A549 (cell line): Measurements from ENCODE around the gene PAGR1. TPM values are rescaled to one million over a fixed set of nuclear protein-coding genes. Genes with fewer than 3 reads are reported as not detected.
"Not testable (repeated sequence)": the region's sequence is repeated elsewhere in the genome, so short reads cannot be mapped to it uniquely, and the experiment has no call there.

Experiments
- ATAC-seq, 2 experiments: fragments of 200-7000 bp in 1 of 2; fragments of >200 bp in 1 of 2; cut with Nextera tagmentation in 1 of 2; cut with Tn5 transposase in 1 of 2; 3 replicates each; pipeline versions ENCODE4 v1.8.0 to v1.9.1; 2018 to 2020; ENCODE audit warnings: mild to moderate bottlenecking in 1 of 2, moderate library complexity in 1 of 2
- CTCF ChIA-PET: fragments of 300-600 bp; sonication (Branson Sonifier 250); formaldehyde crosslinking; extraction: SDS; loops from one replicate; lab custom pipeline; 2021; ENCODE audit warnings: antibody characterized with exemption, inconsistent platforms; lab: Yijun Ruan, JAX
- POLR2A ChIA-PET: fragments of 350-600 bp; formaldehyde crosslinking; extraction: SDS; loops from one replicate; lab custom pipeline; 2021; ENCODE audit warnings: antibody characterized with exemption, inconsistent platforms; lab: Yijun Ruan, JAX
- DNase-seq, 2 experiments: peaks; one replicate each; pipeline versions ENCODE4 v3.0.0 to v3.0.0-alpha.2; 2011 to 2016; ENCODE audit warnings: low read depth in 1 of 2, low spot score in 1 of 2
- FAIRE-seq: peaks from 2 replicates; lab custom pipeline; 2011; peaks lifted over from hg19 to GRCh38; lab: Jason Lieb, UNC
- H3K27ac ChIP-seq, 2 experiments: fragments of >200 bp; sonication (Bioruptor Twin); formaldehyde crosslinking; 3 replicates each; pipeline ENCODE4 v1.5.1; 2016 to 2017
- H3K4me1 ChIP-seq: fragments of >200 bp; sonication (Bioruptor Twin); formaldehyde crosslinking; 3 replicates; pipeline ENCODE4 v1.6.1; 2016
- H3K4me2 ChIP-seq: fragments of >200 bp; sonication (Bioruptor Twin); formaldehyde crosslinking; 3 replicates; pipeline ENCODE4 v1.6.1; 2016
- H3K4me3 ChIP-seq: fragments of >200 bp; sonication (Bioruptor Twin); formaldehyde crosslinking; 3 replicates; pipeline ENCODE4 v1.5.1; 2016
- H3K9me3 ChIP-seq: fragments of >200 bp; sonication (Bioruptor Twin); formaldehyde crosslinking; 3 replicates; pipeline ENCODE4 v1.6.1; 2016
- CBX2 ChIP-seq: fragments of 200-600 bp; sonication (generic); IDR thresholded peaks from 2 replicates; pipeline ENCODE4 v1.6.1; 2016; ENCODE audit warnings: low read depth, mild to moderate bottlenecking, borderline replicate concordance
- CEBPB ChIP-seq, 2 experiments: fragments of >200 bp in 1 of 2; sonication (Bioruptor Twin) in 1 of 2; formaldehyde crosslinking in 1 of 2; IDR thresholded peaks; 2 replicates each; pipeline ENCODE4 v1.6.1; 2012 to 2016
- CHD2 ChIP-seq: fragments of 150-350 bp; IDR thresholded peaks from 2 replicates; pipeline ENCODE4 v1.6.1; 2014; ENCODE audit warnings: low read length; ENCODE audit not compliant: partially characterized antibody
- FOSL2 ChIP-seq, 2 experiments: fragments of 450-650 bp in 1 of 2; fragments of >200 bp in 1 of 2; sonication (Bioruptor Twin) in 1 of 2; formaldehyde crosslinking; IDR thresholded peaks; 2 replicates each; pipeline versions ENCODE4 v1.5.0 to v1.6.1; 2016 to 2020; ENCODE audit warnings: mild to moderate bottlenecking in 1 of 2, moderate library complexity in 1 of 2
- FOXS1 ChIP-seq: fragments of 250-450 bp; sonication (Bioruptor Pico); IDR thresholded peaks from 2 replicates; pipeline ENCODE4 v1.5.0; 2020; ENCODE audit warnings: mild to moderate bottlenecking, moderate library complexity
- HES2 ChIP-seq: fragments of >200 bp; sonication (Bioruptor Twin); formaldehyde crosslinking; IDR thresholded peaks from 2 replicates; pipeline ENCODE4 v1.6.1; 2016
- HEYL ChIP-seq: fragments of 250-450 bp; sonication (Bioruptor Pico); IDR thresholded peaks from 2 replicates; pipeline ENCODE4 v1.8.0; 2021; ENCODE audit warnings: mild to moderate bottlenecking, moderate library complexity
- NR3C1 ChIP-seq: fragments of >200 bp; sonication (Bioruptor Twin); formaldehyde crosslinking; IDR thresholded peaks from 3 replicates; pipeline ENCODE4 v1.6.1; 2017
- PHF8 ChIP-seq: fragments of 200-600 bp; sonication (generic); IDR thresholded peaks from 2 replicates; pipeline ENCODE4 v1.6.1; 2016; ENCODE audit warnings: low read depth, mild to moderate bottlenecking, antibody characterized with exemption, moderate library complexity, borderline replicate concordance
- POLR2AphosphoS2 ChIP-seq: conservative IDR thresholded peaks from 2 replicates; pipeline ENCODE4 v1.6.1; 2012; ENCODE audit warnings: low read length, improper control_type of control experiment, inconsistent platforms
- RFX5 ChIP-seq: fragments of 450-650 bp; IDR thresholded peaks from 2 replicates; pipeline ENCODE4 v1.7.1; 2014; ENCODE audit warnings: antibody characterized with exemption, mild to moderate bottlenecking, moderate library complexity
- SREBF2 ChIP-seq: fragments of 450-650 bp; IDR thresholded peaks from 2 replicates; pipeline ENCODE4 v1.6.1; 2014; ENCODE audit warnings: mild to moderate bottlenecking, moderate library complexity
- TP53 ChIP-seq: fragments of 250-450 bp; sonication (Bioruptor Pico); IDR thresholded peaks from 2 replicates; pipeline ENCODE4 v1.5.0; 2021; ENCODE audit warnings: mild to moderate bottlenecking, moderate library complexity
- ZC3H11A ChIP-seq: fragments of 450-650 bp; IDR thresholded peaks from 2 replicates; pipeline ENCODE4 v1.6.1; 2014; ENCODE audit warnings: antibody characterized with exemption, mild to moderate bottlenecking
- ZFP36 ChIP-seq: fragments of 450-650 bp; IDR thresholded peaks from 2 replicates; pipeline ENCODE4 v1.6.1; 2014; ENCODE audit warnings: borderline replicate concordance; ENCODE audit not compliant: partially characterized antibody
- WGBS: methylation state at CpG from one replicate; pipeline ENCODE4 v1.1.6; 2017; ENCODE audit errors: missing lambda C conversion rate; 5-methylcytosine and 5-hydroxymethylcytosine counted together
- polyA plus RNA-seq, 4 experiments: library from polyadenylated mRNA; depleted of rRNA in 3 of 4; stranded (reverse); fragments of >200 nt; fragmentation: RNase III in 1 of 4; extraction: RNeasy Plus Mini Kit Qiagen cat#74134 plus additional on column Dnase treatment in 1 of 4; gene quantifications; 2 replicates in 3 of 4; 3 replicates in 1 of 4; pipeline ENCODE4 v1.2.3, GENCODE V29; 2011 to 2017
- small RNA-seq, 6 experiments: library from RNA; depleted of rRNA; stranded (forward); fragments of <200 nt; gene quantifications; one replicate each; pipeline ENCODE3, GENCODE V24; 2012
- TF ChIP-seq, protein P1 (sequence below): fragments of 250-450 bp; sonication (Bioruptor Pico); IDR thresholded peaks from 2 replicates; pipeline ENCODE4 v1.5.0; 2020; ENCODE audit warnings: low read depth, mild to moderate bottlenecking, moderate library complexity
- TF ChIP-seq, protein P2 (sequence below): fragments of >200 bp; sonication (Bioruptor Twin); formaldehyde crosslinking; IDR thresholded peaks from 3 replicates; pipeline ENCODE4 v1.6.1; 2016

PAGR1 gene
- polyA plus RNA-seq, 2 of the 4 experiments (the other 2 are of a cell fraction): 26.7 to 44.5 TPM

DNA sequence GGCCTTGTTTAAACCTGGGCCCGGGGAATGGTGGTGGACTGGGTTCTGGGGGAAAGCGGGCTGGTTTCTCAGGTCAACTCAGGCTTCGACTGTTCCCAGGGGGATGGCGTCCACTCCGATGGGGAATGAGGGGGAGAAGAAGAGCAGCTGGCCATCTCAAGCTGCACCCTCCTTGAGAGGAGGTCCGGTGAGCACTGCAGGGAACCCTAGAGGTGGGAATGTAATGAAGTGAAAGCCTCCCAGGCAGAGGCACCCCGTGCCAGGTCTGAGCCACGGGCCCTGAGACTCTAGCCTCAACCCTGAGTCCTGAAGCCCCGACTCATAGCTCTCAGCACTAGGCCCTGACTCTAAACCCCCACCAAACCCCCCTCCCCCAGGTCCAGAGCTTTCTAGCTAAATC is 48.3 kb downstream of the PAGR1 start:
- H3K4me2 ChIP-seq: no peak overlapping the region; the same call in 2 of the 3 replicates

DNA sequence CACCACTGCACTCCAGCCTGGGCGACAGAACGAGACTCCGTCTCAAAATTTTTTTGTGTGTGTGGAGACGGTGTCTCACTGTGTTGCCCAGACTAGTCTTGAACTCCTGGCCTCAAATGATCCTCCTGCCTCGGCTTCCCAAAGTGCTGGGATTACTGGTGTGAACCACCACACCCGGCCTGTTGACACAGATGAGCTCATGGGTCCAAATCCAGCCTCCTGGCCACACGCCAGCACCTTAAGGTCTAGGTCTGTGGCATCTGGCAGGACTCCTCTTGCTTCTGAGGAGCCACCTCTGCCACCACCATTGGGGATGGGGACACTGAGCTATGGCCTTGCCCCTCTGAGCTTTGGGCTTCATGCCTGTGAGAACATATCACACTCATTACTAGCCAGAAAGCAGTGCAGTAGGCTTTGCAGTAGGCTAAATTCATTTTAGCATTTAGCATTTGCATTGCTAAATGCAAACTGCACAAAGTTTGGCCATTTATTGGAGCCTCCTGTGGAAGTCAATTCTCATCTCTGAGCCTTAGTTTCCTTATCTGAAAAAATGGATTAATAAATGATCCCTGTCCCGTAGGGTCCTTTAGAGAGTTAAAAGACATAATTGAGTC is 52.6 kb downstream of the PAGR1 start:
- Histone ChIP-seq H3K4me1 (peaks cover 8% of the 10 kb centered on the region), H3K4me3 (no peak overlapping the region), H3K4me2 (no peak overlapping the region), H3K9me3 (no peaks in the 10 kb centered on the region), H3K27ac (no peak overlapping the region)
- WGBS: 61% methylated on average over 8 of the region's 8 CpGs
- ChIA-PET CTCF (interaction anchor here (0.5 to 2.8 kb wide), 5 partner anchors 14 to 163 kb away, joined by 3 to 8 read pairs (median 3); partner anchors contain the start of genes MVP and TLCD3B), POLR2A (no interaction called here)
- TF ChIP-seq PHF8 (no peak), FOXS1 (CRISPR knock-in tag) (no peak), SREBF2 (no peak), TP53 (CRISPR knock-in tag) (no peak), POLR2AphosphoS2 (no peak), CBX2 (no peak), CEBPB (IDR thresholded peaks at IDR 0.05) (no peak), HEYL (no peak), ZC3H11A (no peak), CHD2 (no peak)
- TF ChIP-seq, protein P1, sequence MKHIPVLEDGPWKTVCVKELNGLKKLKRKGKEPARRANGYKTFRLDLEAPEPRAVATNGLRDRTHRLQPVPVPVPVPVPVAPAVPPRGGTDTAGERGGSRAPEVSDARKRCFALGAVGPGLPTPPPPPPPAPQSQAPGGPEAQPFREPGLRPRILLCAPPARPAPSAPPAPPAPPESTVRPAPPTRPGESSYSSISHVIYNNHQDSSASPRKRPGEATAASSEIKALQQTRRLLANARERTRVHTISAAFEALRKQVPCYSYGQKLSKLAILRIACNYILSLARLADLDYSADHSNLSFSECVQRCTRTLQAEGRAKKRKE (CRISPR knock-in tag): no peak
- TF ChIP-seq, protein P2, sequence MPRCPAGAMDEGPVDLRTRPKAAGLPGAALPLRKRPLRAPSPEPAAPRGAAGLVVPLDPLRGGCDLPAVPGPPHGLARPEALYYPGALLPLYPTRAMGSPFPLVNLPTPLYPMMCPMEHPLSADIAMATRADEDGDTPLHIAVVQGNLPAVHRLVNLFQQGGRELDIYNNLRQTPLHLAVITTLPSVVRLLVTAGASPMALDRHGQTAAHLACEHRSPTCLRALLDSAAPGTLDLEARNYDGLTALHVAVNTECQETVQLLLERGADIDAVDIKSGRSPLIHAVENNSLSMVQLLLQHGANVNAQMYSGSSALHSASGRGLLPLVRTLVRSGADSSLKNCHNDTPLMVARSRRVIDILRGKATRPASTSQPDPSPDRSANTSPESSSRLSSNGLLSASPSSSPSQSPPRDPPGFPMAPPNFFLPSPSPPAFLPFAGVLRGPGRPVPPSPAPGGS: no peak
- no peak for FAIRE-seq
- DNase-seq: no peak
- no peak for ATAC-seq

More for the DNA sequence above, 48.3 kb downstream of the PAGR1 start:
- DNase-seq (no peak), FAIRE-seq (no peak), ATAC-seq (no peak)
- Histone ChIP-seq H3K27ac (peak overlapping the region in 1 of 2 experiments; percentile 88; a peak in 2 of 6 replicates), H3K4me3 (no peak overlapping the region), H3K4me1 (peaks cover 19% of the 10 kb centered on the region), H3K9me3 (no peaks in the 10 kb centered on the region)
- CTCF ChIA-PET: interaction anchor here (0.7 to 2.5 kb wide), 9 partner anchors 9 to 161 kb away, joined by 3 to 9 read pairs (median 5); partner anchors contain the start of genes C16orf92, DOC2A and MVP
- POLR2A ChIA-PET: interaction anchor here (0.6 kb wide), 1 partner anchor 68 kb away, joined by 3 read pairs; no protein-coding TSS in a partner anchor
- TF ChIP-seq HES2 (no peak), NR3C1 (no peak), ZFP36 (no peak), RFX5 (no peak), SREBF2 (no peak)
- WGBS: 57% methylated on average over 9 of the region's 9 CpGs

- POLR2A ChIA-PET; H3K4me2 ChIP-seq; H3K9me3 ChIP-seq; FAIRE-seq; H3K4me3 ChIP-seq; H3K4me1 ChIP-seq; ATAC-seq; H3K27ac ChIP-seq; DNase-seq; TF ChIP-seq FOSL2 (IDR thresholded peaks at IDR 0.05): not testable (repeated sequence)
- WGBS: 68% methylated on average over 8 of the region's 8 CpGs
- CTCF ChIA-PET: interaction anchor here (0.5 to 2.8 kb wide), 4 partner anchors 15 to 162 kb away, joined by 3 to 8 read pairs (median 3); partner anchors contain the start of gene TLCD3B
- peak; percentile 36; the same call in 1 of the 2 replicates for TF ChIP-seq FOSL2 (CRISPR knock-in tag; IDR thresholded peaks at IDR 0.05)
Observed at GRCh38 chr16:29869067-29869466, 53.1 kb downstream of the PAGR1 start.

Small RNA genes within 50 kb of the gene (small RNA-seq; reads per million reads assigned to genes)
- 0 reads per million in 6 experiments for gene AC009133.6
- gene AC120114.4: 0 reads per million in 6 experiments

Other genes with a start within 250 kb of the PAGR1 start
- not detected in 2 replicates for gene SPN, start 152.9 kb upstream of the PAGR1 start, polyA plus RNA-seq (2011; rRNA removed)
- gene SPN, start 152.9 kb upstream of the PAGR1 start, polyA plus RNA-seq (2017; fragmentation: RNase III; extraction: RNeasy Plus Mini Kit Qiagen cat#74134 plus additional on column Dnase treatment): 0.03 TPM in 2 of 3 replicates, not detected in the other
- 1.9 and 2.1 TPM in 2 replicates for gene QPRT, start 137.0 kb upstream of the PAGR1 start, polyA plus RNA-seq (2011; rRNA removed)
- gene QPRT, start 137.0 kb upstream of the PAGR1 start, polyA plus RNA-seq (2017; fragmentation: RNase III; extraction: RNeasy Plus Mini Kit Qiagen cat#74134 plus additional on column Dnase treatment): 1.4 to 2.2 TPM (median 1.7 TPM) in 3 replicates
- not detected in 2 replicates for gene C16orf54, start 70.2 kb upstream of the PAGR1 start, polyA plus RNA-seq (2011; rRNA removed)
- gene C16orf54, start 70.2 kb upstream of the PAGR1 start, polyA plus RNA-seq (2017; fragmentation: RNase III; extraction: RNeasy Plus Mini Kit Qiagen cat#74134 plus additional on column Dnase treatment): not detected in 3 replicates
- not detected in 2 replicates for gene ZG16, start 37.9 kb upstream of the PAGR1 start, polyA plus RNA-seq (2011; rRNA removed)
- gene ZG16, start 37.9 kb upstream of the PAGR1 start, polyA plus RNA-seq (2017; fragmentation: RNase III; extraction: RNeasy Plus Mini Kit Qiagen cat#74134 plus additional on column Dnase treatment): not detected in 3 replicates
- 64.3 and 85.9 TPM in 2 replicates for gene KIF22, start 25.4 kb upstream of the PAGR1 start, polyA plus RNA-seq (2011; rRNA removed)
- gene KIF22, start 25.4 kb upstream of the PAGR1 start, polyA plus RNA-seq (2017; fragmentation: RNase III; extraction: RNeasy Plus Mini Kit Qiagen cat#74134 plus additional on column Dnase treatment): 70.0 to 73.7 TPM (median 72.6 TPM) in 3 replicates
- 79.6 and 99.7 TPM in 2 replicates for gene MAZ, start 9.6 kb upstream of the PAGR1 start, polyA plus RNA-seq (2011; rRNA removed)
- gene MAZ, start 9.6 kb upstream of the PAGR1 start, polyA plus RNA-seq (2017; fragmentation: RNase III; extraction: RNeasy Plus Mini Kit Qiagen cat#74134 plus additional on column Dnase treatment): 216 to 231 TPM (median 221 TPM) in 3 replicates
- 0.25 and 0.34 TPM in 2 replicates for gene PRRT2, start 4.0 kb upstream of the PAGR1 start, polyA plus RNA-seq (2011; rRNA removed)
- 0.34 to 0.55 TPM (median 0.44 TPM) in 3 replicates for gene PRRT2, start 4.0 kb upstream of the PAGR1 start, polyA plus RNA-seq (2017; fragmentation: RNase III; extraction: RNeasy Plus Mini Kit Qiagen cat#74134 plus additional on column Dnase treatment)
- 73.3 and 87.7 TPM in 2 replicates for gene MVP, start 4.3 kb downstream of the PAGR1 start, polyA plus RNA-seq (2011; rRNA removed)
- gene MVP, start 4.3 kb downstream of the PAGR1 start, polyA plus RNA-seq (2017; fragmentation: RNase III; extraction: RNeasy Plus Mini Kit Qiagen cat#74134 plus additional on column Dnase treatment): 86.2 to 109 TPM (median 106 TPM) in 3 replicates
- 64.0 and 84.3 TPM in 2 replicates for gene CDIPT, start 47.1 kb downstream of the PAGR1 start, polyA plus RNA-seq (2011; rRNA removed)
- 60.3 to 72.1 TPM (median 71.2 TPM) in 3 replicates for gene CDIPT, start 47.1 kb downstream of the PAGR1 start, polyA plus RNA-seq (2017; fragmentation: RNase III; extraction: RNeasy Plus Mini Kit Qiagen cat#74134 plus additional on column Dnase treatment)
- 4.3 and 5.1 TPM in 2 replicates for gene SEZ6L2, start 83.4 kb downstream of the PAGR1 start, polyA plus RNA-seq (2011; rRNA removed)
- gene SEZ6L2, start 83.4 kb downstream of the PAGR1 start, polyA plus RNA-seq (2017; fragmentation: RNase III; extraction: RNeasy Plus Mini Kit Qiagen cat#74134 plus additional on column Dnase treatment): 9.0 to 12.6 TPM (median 11.4 TPM) in 3 replicates
- 3.7 and 4.6 TPM in 2 replicates for gene ASPHD1, start 84.3 kb downstream of the PAGR1 start, polyA plus RNA-seq (2011; rRNA removed)
- 20.6 to 22.2 TPM (median 21.6 TPM) in 3 replicates for gene ASPHD1, start 84.3 kb downstream of the PAGR1 start, polyA plus RNA-seq (2017; fragmentation: RNase III; extraction: RNeasy Plus Mini Kit Qiagen cat#74134 plus additional on column Dnase treatment)
- gene KCTD13, start 110.1 kb downstream of the PAGR1 start, polyA plus RNA-seq (2011; rRNA removed): 14.6 and 15.3 TPM in 2 replicates
- gene KCTD13, start 110.1 kb downstream of the PAGR1 start, polyA plus RNA-seq (2017; fragmentation: RNase III; extraction: RNeasy Plus Mini Kit Qiagen cat#74134 plus additional on column Dnase treatment): 11.9 to 13.3 TPM (median 12.7 TPM) in 3 replicates
- gene TMEM219, start 145.9 kb downstream of the PAGR1 start, polyA plus RNA-seq (2011; rRNA removed): 65.1 and 82.5 TPM in 2 replicates
- 68.1 to 77.2 TPM (median 74.4 TPM) in 3 replicates for gene TMEM219, start 145.9 kb downstream of the PAGR1 start, polyA plus RNA-seq (2017; fragmentation: RNase III; extraction: RNeasy Plus Mini Kit Qiagen cat#74134 plus additional on column Dnase treatment)
- gene TAOK2, start 157.7 kb downstream of the PAGR1 start, polyA plus RNA-seq (2011; rRNA removed): 13.7 TPM in 2 replicates
- 28.2 to 30.8 TPM (median 30.7 TPM) in 3 replicates for gene TAOK2, start 157.7 kb downstream of the PAGR1 start, polyA plus RNA-seq (2017; fragmentation: RNase III; extraction: RNeasy Plus Mini Kit Qiagen cat#74134 plus additional on column Dnase treatment)
- 11.5 and 13.5 TPM in 2 replicates for gene HIRIP3, start 179.5 kb downstream of the PAGR1 start, polyA plus RNA-seq (2011; rRNA removed)
- 16.7 to 19.5 TPM (median 17.0 TPM) in 3 replicates for gene HIRIP3, start 179.5 kb downstream of the PAGR1 start, polyA plus RNA-seq (2017; fragmentation: RNase III; extraction: RNeasy Plus Mini Kit Qiagen cat#74134 plus additional on column Dnase treatment)
- gene INO80E, start 180.1 kb downstream of the PAGR1 start, polyA plus RNA-seq (2011; rRNA removed): 33.1 and 41.3 TPM in 2 replicates
- 85.4 to 94.2 TPM (median 89.0 TPM) in 3 replicates for gene INO80E, start 180.1 kb downstream of the PAGR1 start, polyA plus RNA-seq (2017; fragmentation: RNase III; extraction: RNeasy Plus Mini Kit Qiagen cat#74134 plus additional on column Dnase treatment)
- gene DOC2A, start 194.9 kb downstream of the PAGR1 start, polyA plus RNA-seq (2011; rRNA removed): 2.5 and 3.4 TPM in 2 replicates
- 4.6 to 6.7 TPM (median 5.5 TPM) in 3 replicates for gene DOC2A, start 194.9 kb downstream of the PAGR1 start, polyA plus RNA-seq (2017; fragmentation: RNase III; extraction: RNeasy Plus Mini Kit Qiagen cat#74134 plus additional on column Dnase treatment)
- not detected in 2 replicates for gene C16orf92, start 207.0 kb downstream of the PAGR1 start, polyA plus RNA-seq (2011; rRNA removed)
- not detected in 3 replicates for gene C16orf92, start 207.0 kb downstream of the PAGR1 start, polyA plus RNA-seq (2017; fragmentation: RNase III; extraction: RNeasy Plus Mini Kit Qiagen cat#74134 plus additional on column Dnase treatment)
- gene TLCD3B, start 215.1 kb downstream of the PAGR1 start, polyA plus RNA-seq (2011; rRNA removed): 0.16 and 0.30 TPM in 2 replicates
- gene TLCD3B, start 215.1 kb downstream of the PAGR1 start, polyA plus RNA-seq (2017; fragmentation: RNase III; extraction: RNeasy Plus Mini Kit Qiagen cat#74134 plus additional on column Dnase treatment): 0.35 to 0.71 TPM (median 0.68 TPM) in 3 replicates
- gene ALDOA, start 249.6 kb downstream of the PAGR1 start, polyA plus RNA-seq (2011; rRNA removed): 741 and 761 TPM in 2 replicates
- 1,254 to 1,331 TPM (median 1,286 TPM) in 3 replicates for gene ALDOA, start 249.6 kb downstream of the PAGR1 start, polyA plus RNA-seq (2017; fragmentation: RNase III; extraction: RNeasy Plus Mini Kit Qiagen cat#74134 plus additional on column Dnase treatment)